Ramos (cell line): ENCODE results near the gene RSRC1.
"Not testable (repeated sequence)": the region's sequence is repeated elsewhere in the genome, so short reads cannot be mapped to it uniquely, and the experiment has no call there.

Source experiments
- in situ Hi-C: fragments of 300-500 bp; cut with MboI; formaldehyde crosslinking; loops from one replicate; pipeline ENCODE4 v1.14.3; 2022; ENCODE audit warnings: low sequenced_read_pairs; ENCODE audit not compliant: unreplicated experiment

RSRC1 gene

GRCh38 chr3:158360756-158361448 is 251.0 kb downstream of the RSRC1 start:
- in situ Hi-C loops, result no loop called here

GRCh38 chr3:158368271-158368670 is 258.4 kb downstream of the RSRC1 start:
- in situ Hi-C loops, result no loop called here

GRCh38 chr3:158369279-158369678 is 259.4 kb downstream of the RSRC1 start:
- in situ Hi-C loops, result no loop called here

- in situ Hi-C loops, result no loop called here
Observed at GRCh38 chr3:158379517-158379916, 269.6 kb downstream of the RSRC1 start.

GRCh38 chr3:158381262-158381868 is 271.5 kb downstream of the RSRC1 start:
- in situ Hi-C loops, result no loop called here

GRCh38 chr3:158382479-158382878 is 272.6 kb downstream of the RSRC1 start:
- in situ Hi-C loops, result no loop called here

- in situ Hi-C loops, result no loop called here
Observed at GRCh38 chr3:158384019-158384418, 274.1 kb downstream of the RSRC1 start.

GRCh38 chr3:158395421-158395820 is 285.5 kb downstream of the RSRC1 start:
- in situ Hi-C loops, result no loop called here

- in situ Hi-C loops, result no loop called here
Observed at GRCh38 chr3:158402590-158402989, 292.7 kb downstream of the RSRC1 start.

- in situ Hi-C loops, result no loop called here
Observed at GRCh38 chr3:158403013-158403412, 293.1 kb downstream of the RSRC1 start.

- in situ Hi-C loops, result no loop called here
Observed at GRCh38 chr3:158404131-158404718, 294.3 kb downstream of the RSRC1 start.

- in situ Hi-C loops, result no loop called here
Observed at GRCh38 chr3:158405507-158405906, 295.6 kb downstream of the RSRC1 start.

GRCh38 chr3:158407844-158408517 is 298.1 kb downstream of the RSRC1 start:
- in situ Hi-C loops, result no loop called here

- in situ Hi-C loops, result not testable (repeated sequence)
Observed at GRCh38 chr3:158408518-158408897, 298.6 kb downstream of the RSRC1 start.

- in situ Hi-C loops, result no loop called here
Observed at GRCh38 chr3:158418035-158418434, 308.1 kb downstream of the RSRC1 start.

GRCh38 chr3:158419820-158420653 is 310.1 kb downstream of the RSRC1 start:
- in situ Hi-C loops, result no loop called here

GRCh38 chr3:158420654-158421396 is 310.9 kb downstream of the RSRC1 start:
- in situ Hi-C loops, result no loop called here

GRCh38 chr3:158430448-158430847 is 320.6 kb downstream of the RSRC1 start:
- in situ Hi-C loops, result loop anchor here (25.0 kb wide), 1 partner anchor 818 kb away; no protein-coding TSS in a partner anchor

GRCh38 chr3:158430968-158431367 is 321.1 kb downstream of the RSRC1 start:
- in situ Hi-C loops, result loop anchor here (25.0 kb wide), 1 partner anchor 819 kb away; no protein-coding TSS in a partner anchor
